ENCODE results near the gene GALNT13.

Gene GALNT13

DNA sequence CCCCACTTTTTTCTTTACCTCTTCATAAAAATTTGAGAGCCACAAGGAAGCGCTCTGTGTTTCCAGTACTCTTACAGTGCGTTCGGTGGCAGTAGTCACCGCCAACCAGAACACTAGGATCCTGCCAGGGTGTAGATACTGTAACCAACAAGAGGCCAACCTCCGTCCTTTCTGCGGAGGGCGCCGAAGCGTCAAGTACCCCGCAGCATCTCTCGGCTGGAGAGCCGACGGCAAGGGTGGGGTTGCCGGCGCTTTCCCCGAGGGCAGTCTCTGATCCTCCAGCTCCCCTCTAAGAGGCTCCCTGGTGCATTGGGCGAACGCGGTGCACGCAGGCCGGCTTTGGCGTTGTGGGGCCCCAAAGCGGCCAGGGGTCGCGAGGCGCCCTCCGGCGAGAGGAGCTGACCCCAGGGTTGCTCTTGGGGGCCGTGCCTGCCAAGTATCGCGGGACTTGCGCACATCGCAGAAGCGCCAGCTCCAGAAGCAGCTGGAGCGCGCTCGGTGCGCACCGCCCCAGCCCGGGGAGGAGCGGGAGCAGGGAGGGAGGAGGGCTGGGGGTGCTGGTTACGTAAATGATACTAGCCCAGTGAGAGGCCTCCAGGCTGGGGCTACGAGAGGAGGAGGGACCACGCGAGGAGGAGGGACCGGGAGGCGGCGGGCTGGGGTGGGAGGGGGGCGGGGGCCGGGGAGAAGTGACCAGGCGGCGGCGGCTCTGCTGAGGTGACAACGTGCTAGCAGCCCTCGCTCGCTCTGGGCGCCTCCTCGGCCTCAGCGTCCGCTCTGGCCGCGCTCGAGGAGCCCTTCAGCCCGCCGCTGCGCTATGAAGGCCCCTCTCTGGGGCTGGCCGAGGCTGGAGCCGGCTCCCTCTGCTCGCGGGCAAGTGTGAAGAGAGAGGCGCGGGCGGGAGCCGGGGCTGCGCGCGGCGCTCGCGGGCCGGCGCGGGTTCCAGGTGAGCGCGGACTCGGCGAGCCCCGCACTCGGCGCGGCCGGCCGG lies at the start of gene GALNT13:
Gene GALNT13, plus strand, starts transcription at position 692 of the 991 bp plus-strand sequence.
- no peak for DNase-seq

DNA sequence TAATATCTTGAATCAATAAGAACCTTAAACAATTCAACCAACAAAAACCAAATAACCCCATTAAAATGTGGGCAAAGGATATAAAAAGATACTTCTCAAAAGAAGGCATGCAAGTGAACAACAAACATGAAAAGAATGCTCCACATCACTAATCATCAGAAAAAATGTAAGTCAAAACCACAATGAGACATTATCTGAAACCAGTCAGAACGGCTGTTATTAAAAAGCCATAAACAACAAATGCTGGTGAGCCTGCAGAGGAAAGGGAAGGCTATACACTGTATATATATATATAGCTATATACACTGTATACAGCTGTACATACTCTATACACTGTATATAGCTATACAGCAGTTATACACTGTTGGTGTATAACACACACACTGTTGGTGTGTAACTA lies 47.8 kb upstream of the GALNT13 start:
- no peak for DNase-seq

DNA sequence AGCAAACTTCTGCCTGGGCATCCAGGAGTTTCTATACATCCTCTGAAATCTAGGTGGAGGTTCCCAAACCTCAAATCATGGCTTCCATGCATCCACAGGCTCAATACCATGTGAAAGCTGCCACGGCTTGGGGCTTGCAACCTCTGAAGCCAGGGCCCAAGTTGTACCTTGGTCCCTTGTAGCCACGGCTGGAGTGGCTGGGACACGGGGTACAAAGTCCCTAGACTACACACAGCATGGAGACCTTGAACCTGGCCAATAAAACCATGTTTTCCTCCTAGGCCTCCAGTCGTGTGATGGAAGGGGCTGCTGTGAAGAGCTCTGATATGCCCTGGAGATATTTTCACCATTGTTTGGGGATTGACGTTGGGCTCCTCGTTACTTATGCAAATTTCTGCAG lies 43.4 kb upstream of the GALNT13 start:
- no peak for DNase-seq

DNA sequence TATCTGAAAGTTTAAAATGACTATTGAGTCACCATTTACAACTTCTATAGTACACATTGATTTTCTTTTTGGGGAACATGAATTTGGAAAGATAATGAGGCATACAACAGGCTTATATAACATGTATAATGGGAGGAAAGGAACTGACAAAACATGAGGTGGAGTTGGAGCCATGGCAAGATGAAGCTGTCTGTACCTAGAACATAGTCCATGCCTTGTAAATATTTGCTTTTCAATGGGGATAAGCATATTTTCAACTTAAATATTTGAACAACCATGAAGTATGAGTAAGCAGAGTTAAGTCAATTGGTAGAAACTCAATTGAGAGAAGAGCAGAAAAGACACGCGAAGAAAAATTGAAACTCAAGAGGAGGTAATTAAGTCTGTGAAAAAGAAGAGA lies 37.1 kb upstream of the GALNT13 start:
- no peak for DNase-seq

DNA sequence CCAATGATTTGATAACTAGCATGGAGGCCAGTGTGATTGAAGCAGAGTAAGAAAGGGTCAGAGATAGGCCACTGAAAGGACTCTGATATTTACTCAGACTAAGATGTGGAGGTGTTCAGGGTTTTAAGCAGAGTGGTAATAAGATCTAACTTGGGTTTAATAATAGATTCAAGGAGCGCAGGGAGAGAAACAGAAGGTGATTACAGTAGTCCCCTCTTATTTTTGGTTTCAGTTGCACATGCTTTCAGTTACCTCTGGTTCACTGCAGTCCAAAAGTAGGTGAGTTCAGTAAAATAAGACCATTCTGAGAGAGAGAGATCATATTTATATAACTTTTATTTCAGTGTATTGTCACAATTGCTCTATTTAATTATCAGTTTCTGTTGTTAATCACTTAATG lies 13.5 kb upstream of the GALNT13 start:
- no peak for DNase-seq

DNA sequence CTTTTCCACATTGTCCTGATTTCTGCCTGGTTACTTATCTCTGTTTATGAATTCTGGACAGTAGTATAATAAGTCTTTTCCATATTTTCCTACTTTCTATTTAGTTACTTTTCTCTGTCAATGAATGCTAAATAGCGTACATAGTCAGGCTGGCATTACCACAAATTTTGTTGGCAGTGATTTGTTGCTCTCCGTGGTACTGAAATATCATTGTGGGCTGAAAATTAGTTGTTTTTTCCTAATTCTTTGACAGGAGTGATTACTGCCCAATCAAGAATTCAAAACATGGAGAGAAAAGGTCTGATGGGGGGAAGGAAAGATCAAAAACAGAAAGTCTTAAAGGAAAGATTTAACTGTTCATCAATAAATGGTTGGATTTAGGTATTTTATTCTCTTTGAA lies 7.7 kb upstream of the GALNT13 start:
- DNase-seq, result no peak

DNA sequence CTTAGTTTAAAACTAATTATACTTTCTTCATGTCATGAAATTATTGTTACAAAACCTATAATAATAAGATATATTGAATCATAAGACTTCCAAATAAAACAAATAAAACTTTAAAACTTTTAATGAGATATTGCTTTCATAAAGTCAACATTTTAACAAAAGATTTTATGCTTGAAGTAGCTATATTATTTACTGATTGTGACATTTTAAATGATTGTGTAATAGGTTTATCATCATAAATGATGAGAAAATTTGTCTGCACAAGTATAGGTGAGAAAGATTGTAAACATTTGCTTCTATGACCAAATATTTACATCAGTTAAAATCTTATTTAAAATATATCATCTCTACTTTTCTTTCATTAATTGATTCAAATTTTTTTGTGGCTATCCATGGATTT lies 5.1 kb upstream of the GALNT13 start:
- no peak for DNase-seq

DNA sequence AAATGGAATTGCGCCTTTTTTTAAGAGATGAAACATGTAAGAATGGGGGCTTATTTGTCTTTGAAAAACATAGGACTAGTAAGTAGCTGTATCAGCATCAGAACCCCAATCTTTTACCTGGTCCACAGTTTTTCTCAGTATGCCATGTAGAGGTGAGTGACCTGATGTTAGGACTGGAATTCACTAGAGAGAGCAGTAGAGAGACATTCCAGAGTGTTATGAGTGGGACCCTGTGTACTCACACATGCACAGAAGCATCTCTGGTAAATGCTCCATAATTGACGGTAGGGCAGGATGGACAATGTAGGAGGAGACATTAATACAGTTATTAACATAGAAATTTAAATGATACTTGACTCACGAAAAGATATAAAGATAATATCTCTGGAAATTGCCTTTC lies 1.4 kb upstream of the GALNT13 start:
- DNase-seq, result no peak

DNA sequence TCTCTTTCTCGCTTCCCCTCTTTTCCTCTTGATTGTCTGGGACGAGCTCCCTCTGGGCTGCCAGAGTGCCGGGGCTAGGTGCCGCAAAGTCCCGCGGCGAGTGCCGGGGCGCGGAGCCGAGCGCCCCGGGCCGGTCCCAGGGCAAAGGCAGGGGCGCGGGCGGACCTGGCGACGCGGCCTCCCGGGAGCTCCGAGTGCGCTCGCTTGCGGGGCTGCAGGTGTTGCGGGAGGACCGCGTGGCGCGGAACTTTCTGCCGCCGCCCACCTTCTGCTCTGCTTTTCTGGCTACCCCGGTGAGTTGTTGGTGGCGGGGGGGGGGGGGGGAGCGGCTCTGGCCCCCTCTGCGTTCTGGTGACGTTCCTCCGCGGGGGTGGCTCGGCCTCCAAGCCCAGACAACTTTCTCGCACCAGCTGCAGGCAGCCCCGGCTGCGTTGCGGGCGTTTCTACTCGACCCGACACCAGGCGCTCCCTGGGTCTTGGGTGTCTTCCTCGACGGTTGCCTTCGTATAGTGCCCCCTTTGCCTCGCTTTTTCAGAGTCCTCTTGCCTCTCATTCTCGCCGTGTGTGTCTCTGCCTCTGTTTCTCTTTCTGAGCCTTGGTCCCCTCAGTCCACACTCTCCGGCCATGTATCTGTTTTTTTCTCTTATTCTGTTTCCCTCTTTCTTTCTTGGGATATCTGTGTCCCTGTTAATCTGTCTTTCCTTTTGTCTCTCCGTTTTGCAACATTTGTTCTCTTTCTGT lies 759 bp downstream of the GALNT13 start:
- no peak for DNase-seq

DNA sequence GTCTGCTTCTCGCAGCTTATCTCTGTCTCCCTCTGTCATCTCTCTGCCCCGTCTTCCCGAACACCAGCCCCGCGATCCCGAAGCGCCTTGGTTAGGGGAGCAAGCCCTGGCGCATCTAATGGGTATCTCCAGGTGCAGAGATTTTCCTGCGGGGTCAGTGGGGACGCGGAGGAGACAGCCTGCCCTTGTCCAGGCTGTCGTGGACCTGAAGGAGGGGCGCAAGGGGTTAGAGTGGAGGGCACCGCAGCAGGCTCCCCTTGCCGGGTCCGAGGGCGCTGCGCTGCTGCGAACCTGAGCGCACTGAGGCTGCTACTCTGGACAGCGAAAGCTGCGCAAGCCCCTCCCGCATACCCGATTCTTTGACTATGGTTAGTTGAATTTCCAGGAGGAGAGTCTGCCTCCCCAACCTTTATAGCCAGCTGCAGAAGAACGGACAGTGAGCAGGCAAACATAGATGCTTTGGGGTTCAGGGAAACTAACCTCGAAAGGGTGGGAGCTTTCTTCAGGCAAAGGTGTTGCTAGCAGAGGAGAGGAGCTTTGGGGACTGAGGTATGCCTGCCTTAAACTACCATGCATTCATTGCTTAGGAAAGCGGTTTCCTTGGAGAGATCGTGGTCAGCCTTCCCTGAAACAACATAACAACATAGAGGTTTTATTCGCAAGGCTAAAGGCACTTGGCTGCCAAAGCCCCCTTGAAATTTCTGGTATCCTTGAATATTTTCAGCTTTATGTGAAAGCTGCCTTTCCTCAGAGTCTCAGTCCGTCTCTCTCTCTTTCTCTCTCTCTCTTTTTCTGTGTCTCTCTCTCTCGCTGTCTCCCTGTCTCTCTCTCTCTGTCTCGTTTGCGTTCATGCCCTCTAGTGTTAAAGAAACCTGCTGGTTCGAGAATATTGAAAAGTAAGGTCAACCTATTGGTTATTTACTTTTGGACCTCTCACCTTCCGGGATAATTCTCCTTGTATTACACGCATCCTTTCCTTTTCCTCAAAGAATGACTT lies 1.6 kb downstream of the GALNT13 start:
- no peak for DNase-seq

DNA sequence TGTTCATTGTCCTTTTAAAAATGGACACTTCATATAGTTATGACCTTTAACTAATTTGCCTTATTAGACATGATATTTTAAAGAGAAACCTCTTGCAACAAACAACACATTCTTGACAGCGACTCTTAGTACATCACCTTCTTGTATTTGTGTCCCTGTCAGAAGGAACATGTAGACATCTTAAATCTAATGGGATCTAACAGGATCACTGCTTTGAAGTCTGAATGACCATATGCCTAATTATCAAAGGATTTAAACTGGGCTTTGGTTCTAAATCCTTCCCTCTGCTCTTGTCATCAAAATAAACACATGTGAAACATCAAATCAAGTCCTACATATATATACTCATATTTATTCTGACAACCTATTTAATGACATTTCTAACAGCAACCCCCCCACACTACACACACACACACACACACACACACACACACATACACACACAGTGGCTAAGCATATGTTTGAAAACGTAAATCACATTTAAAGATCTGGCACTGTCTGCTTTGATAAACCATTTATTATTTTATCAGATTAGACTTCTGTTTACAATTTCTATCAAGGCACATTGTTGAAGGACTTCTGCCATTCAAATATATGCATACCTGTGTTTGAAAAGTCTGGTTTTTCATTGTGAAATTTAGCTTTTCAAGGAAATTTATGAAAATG lies 4.2 kb downstream of the GALNT13 start:
- DNase-seq, result no peak

DNA sequence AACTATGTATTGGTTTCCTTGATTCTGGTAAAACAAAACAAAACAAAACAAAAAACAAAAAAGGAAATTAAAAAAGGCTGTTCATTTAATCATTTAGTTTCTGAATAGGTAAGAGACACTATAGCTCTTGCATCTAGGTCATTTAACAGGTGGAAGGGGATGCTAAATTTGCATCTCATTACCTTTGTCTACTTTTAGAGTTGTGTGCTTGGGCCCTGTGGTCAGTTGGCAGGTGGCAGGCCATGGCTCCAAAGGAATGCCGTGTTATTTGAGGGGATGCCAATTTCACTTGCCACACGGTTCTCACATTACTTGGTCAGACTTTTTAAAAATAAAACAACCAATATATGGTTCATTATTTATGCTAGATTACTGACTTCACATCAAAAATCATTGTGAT lies 9.2 kb downstream of the GALNT13 start:
- no peak for DNase-seq

DNA sequence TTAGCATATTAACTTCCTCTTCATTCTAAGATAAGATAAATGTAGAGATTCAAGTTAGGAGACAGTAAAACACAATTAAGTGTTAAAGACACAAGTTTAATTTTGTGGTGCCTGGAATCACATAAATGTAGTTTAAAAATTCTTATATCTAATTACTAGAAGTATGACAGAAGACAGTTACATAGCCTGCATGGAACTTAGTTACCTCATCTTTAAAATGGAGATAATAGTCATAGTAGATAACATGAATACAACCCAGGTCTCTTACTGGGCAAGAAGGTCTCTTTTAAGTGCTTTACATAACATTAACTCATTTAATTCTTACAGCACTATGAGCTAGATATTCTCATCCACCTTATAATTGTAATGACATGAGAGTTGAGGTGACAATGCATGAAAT lies 15.1 kb downstream of the GALNT13 start:
- DNase-seq, result no peak

DNA sequence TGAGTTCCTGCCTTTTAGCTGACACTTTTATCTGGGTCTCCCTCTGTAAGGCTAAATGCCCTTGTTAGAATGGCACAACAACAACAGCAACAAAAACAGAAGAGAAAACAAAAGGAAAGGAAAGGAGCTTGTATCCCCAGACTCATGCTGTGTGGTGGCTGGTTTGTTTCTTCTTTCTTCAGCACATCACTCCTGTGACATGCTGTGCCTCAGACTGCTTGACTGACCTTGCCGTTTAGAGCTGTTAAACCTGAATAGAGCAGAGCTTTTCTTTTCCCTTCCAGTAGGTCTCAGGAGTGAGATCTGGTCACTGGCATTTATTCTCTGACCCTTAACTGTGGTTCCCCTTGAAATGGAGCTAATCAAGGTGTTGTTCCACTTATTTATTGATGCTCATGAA lies 18.9 kb downstream of the GALNT13 start:
- DNase-seq, result no peak

DNA sequence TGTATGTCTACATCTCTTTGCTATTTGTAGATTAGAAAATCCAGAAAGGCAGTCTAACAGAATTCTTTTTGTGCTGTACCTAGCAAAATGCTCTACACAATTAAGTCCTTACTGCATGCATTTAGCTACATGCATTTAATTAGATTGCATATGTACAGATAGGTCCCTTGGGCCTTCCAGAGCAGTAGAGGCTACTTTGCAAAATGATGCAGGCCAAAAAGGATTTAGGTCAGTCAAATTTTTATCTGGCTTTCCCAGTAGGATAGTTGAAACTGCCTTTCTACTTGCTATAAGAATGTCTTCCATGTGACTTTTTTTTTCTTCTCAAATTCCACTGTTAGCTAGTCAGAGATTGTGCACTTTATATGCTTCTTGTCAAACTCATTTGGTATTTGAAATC lies 19.3 kb downstream of the GALNT13 start:
- no peak for DNase-seq

DNA sequence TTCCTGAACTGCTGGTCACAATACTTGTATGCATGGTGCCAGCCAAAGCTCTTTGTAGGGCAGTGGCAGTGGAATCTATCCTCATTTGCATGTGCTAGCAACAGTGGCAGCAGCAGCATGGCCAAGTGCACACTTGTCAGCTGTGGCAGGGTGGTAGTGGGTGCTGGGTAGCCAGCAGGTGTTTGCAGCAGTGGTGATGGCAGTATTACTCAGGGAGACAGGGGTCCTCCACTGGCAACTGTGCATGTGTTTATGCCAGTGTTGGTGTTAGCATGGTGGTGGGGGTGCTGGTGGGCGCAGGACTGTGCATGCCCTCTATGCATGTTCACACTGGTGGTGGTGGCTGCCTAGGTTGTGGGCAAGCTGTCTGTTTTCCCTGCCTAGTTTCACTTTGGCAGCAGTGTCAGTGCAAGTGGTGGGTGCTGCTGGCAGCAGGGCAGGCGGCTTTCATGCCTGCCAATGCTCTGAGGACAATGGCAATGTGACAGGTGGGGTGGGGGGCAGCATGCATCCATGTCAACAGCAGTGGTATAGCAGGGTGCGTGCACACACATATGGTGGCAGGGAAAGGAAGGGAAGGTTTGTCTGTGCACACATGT lies 41.2 kb downstream of the GALNT13 start:
- DNase-seq, result no peak

DNA sequence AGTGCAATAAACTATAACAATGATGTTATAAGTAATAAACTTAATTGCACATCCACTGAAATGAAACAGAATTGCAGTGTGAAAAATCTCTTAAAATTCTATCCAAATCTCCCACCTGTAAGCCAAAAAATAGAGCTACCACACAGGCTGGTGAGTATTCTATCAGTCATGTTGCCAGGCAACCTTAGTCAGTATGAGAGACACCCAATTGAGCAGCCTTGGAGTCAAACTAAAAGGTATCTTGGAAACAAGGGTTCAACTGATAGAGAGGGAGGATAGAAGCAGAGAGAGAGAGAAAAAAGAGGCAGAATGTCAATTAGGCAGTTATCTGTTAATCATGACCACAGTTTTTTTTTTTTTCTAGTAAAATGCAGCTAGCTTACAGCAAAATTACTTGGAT lies 45.8 kb downstream of the GALNT13 start:
- DNase-seq, result no peak

DNA sequence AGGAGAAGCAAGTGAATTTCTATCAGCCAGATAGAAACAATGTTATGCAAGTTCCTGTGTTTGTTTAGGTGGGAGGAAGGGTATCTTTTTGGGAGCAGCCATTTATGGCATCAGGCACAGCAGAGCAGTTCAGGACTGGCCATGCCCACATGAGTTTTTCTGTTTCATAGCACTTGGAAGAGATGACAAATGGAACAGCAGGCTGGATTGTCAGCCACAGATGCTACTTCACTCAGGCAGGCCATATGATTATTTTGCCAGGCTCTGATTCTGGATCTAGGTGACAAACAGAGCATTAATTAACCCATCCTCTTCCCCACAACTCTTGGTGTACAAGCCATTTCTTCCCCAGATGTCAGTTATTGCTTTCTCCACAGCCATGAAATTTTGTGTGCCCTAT lies 63.8 kb downstream of the GALNT13 start:
- no peak for DNase-seq

DNA sequence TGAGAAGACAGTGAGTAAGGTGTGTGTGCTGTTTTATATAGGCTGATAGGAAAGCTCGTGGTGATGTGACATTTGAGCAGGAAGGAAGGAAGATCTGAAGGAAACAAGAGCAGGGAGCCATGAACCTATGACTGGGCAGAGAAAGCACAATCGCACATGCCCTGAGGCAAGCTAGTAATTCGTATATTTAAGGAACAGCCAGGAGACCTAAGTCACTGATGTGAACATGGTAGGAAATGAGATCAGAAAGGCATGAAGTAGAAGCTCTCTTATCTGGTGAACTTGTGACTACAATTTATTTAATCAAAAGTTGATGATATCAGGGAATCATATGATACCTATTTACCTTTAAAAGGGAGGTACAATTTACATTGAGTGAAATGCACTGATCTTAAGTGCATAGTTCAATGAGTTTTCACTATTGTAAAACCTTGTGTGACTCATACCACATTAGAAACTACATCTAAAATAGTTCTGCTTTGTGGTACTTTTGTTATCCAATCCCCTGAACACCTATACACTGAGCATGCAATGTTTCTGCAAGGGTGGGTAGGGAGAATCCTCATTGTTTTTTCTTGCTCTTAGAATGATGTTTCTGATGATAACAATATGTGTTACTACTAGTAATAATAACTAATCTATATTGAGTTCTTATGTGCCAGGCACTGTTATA lies 67.5 kb downstream of the GALNT13 start:
- no peak for DNase-seq

DNA sequence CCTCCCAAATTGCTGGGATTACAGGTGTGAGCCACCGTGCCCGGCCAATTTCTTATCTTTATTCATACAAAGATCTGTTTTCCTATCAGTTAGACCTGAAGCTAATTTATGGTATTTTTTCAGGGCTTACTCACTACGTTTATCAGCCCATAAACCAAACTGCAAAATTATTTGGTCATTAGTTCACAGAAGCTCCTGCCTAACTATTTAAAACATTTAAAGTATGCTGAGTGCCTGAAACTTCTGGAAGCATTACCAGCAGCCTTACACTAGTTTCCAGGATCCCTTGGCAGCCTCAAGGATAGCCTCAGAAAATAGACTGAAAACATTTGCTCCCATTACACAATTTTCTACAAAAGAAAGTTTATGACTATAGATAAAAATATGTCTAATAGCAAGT lies 68.8 kb downstream of the GALNT13 start:
- no peak for DNase-seq

DNA sequence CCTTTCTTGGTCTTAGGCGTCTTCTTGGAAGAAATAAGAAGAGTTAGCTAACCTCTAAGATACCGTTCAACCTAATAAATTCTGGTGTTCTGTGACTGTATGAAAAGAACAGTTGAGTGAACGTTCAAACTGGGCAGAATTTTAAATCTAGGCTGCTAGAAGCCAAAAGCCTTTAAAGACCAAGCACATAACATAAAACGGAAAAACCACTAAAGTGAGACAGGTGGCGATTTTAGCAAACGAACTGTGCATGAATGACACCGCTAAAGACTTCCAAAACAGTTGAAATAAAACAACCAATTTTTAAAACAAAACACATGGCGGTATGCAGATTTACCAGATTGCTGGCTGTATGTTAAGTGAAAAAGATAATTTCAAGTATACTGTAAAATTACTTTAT lies 73.1 kb downstream of the GALNT13 start:
- DNase-seq, result no peak

All from activated CD4-positive, alpha-beta T cell treated with anti-CD3 and anti-CD28 coated beads, Interleukin-2, amount 50 U/mL, for 4 hours (primary cell).